ENCODE measurements around the gene KHDC4. TPM values are rescaled to one million over a fixed set of nuclear protein-coding genes. Genes with fewer than 3 reads are reported as not detected.

KHDC4 gene
- total RNA-seq, 1 experiment from 2014 or later, result 68.8 TPM

DNA sequence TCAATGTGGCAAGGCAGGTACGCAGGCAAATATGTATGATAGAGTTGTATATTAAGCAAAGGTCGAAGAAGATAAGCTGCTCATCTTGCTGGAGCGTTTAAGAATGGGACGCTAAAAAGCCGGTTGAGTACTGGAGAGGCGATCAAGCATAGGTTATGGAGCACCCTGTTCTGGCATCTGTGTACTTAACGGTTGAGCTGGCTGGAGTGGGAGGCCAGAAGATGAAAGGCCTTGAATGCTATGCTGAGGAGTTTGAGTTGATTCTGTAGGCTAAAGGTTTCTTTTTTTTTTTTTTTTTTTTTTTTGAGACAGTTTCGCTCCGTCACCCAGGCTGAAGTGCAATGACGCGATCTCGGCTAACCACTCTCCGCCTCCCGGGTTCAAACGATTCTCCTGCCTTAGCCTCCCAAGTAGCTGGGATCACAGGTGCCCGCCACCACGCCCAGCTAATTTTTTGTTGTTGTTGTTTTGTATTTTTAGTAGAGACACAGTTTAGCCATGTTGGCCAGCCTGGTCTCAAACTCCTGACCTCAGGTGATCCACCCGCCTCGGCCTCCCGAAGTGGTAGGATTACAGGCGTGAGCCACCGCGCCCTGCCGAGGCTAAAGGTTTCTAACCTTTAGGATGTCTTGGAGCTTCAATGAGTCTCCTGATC is 850 bp upstream of the KHDC4 start:
- DNase-seq, result no peak
- peaks cover 22% of the 10 kb centered on the region for H4K20me1 ChIP-seq (ENCODE audit: insufficient read depth)
- no peaks in the 10 kb centered on the region for H3K9me3 ChIP-seq (ENCODE audit: insufficient read depth, low read depth)
- TSS peak; percentile 90 for BruUV-seq (replicated peaks)
- CTCF ChIA-PET, result interaction anchor here (0.6 kb wide), 1 partner anchor 68 kb away, joined by 6 read pairs; no protein-coding TSS in a partner anchor
- H3K4me3 ChIP-seq, result peak overlapping the region; percentile 84
- peak overlapping the region; percentile 92 for H3K27ac ChIP-seq
- H3K36me3 ChIP-seq (ENCODE audit: low read depth), result peaks cover 35% of the 10 kb centered on the region
- H3F3A ChIP-seq (ENCODE audit: insufficient read depth, low read depth), result peaks cover 58% of the 10 kb centered on the region
- H3K79me2 ChIP-seq (ENCODE audit: low read depth), result peaks cover 42% of the 10 kb centered on the region
- H3K4me1 ChIP-seq (replicated peaks; ENCODE audit: insufficient read depth), result peaks cover 41% of the 10 kb centered on the region
- POLR2A ChIA-PET (ENCODE audit: unreplicated experiment), result no interaction called here
- intact Hi-C loops (cut with micrococcal nuclease; ENCODE audit: unreplicated experiment), result loop anchor here (5.0 to 10.0 kb wide), 2 partner anchors 67 to 280 kb away; partner anchors contain the start of gene PMF1
- H3K4me2 ChIP-seq, result peak overlapping the region; percentile 89
- H2AFZ ChIP-seq, result peak overlapping the region; percentile 87
- no peaks in the 10 kb centered on the region for H3K9me2 ChIP-seq (ENCODE audit: insufficient read depth)
- no peaks in the 10 kb centered on the region for H3K27me3 ChIP-seq (ENCODE audit: insufficient read depth, low read depth)
- TF ChIP-seq, protein P1, sequence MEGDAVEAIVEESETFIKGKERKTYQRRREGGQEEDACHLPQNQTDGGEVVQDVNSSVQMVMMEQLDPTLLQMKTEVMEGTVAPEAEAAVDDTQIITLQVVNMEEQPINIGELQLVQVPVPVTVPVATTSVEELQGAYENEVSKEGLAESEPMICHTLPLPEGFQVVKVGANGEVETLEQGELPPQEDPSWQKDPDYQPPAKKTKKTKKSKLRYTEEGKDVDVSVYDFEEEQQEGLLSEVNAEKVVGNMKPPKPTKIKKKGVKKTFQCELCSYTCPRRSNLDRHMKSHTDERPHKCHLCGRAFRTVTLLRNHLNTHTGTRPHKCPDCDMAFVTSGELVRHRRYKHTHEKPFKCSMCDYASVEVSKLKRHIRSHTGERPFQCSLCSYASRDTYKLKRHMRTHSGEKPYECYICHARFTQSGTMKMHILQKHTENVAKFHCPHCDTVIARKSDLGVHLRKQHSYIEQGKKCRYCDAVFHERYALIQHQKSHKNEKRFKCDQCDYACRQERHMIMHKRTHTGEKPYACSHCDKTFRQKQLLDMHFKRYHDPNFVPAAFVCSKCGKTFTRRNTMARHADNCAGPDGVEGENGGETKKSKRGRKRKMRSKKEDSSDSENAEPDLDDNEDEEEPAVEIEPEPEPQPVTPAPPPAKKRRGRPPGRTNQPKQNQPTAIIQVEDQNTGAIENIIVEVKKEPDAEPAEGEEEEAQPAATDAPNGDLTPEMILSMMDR (conservative IDR thresholded peaks at IDR 0.05), result no peak
- no peak for TF ChIP-seq EZH2 (IDR thresholded peaks at IDR 0.05; ENCODE audit: low read depth)

DNA sequence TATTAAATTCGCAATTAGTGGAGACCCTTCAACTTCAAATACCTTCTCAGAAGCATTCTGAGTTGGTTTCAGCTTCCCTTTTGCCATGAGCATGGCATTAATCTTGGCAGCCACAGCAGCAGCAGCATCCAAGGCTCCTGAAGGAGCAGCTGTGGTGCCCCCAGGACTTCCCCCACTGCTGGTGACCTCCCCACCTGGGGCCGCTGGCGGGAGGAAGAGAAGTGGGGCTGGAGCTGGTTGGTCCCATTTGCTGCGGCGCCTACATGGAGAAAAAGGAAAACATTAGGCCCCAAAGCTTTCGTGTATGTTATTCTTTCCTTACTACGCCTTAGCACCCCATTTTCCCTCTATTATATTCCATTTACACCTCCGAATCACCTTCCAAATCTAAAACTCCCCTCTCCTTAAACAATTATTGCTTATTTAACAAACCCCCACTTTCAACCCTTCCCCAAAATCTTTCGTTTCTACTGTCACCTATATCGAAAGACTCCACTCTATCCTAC is 569 bp downstream of the KHDC4 start:
- peaks cover 34% of the 10 kb centered on the region for H4K20me1 ChIP-seq (ENCODE audit: insufficient read depth)
- intact Hi-C loops (cut with micrococcal nuclease; ENCODE audit: unreplicated experiment), result loop anchor here (5.0 to 10.0 kb wide), 2 partner anchors 69 to 281 kb away; partner anchors contain the start of gene PMF1
- peaks cover 66% of the 10 kb centered on the region for H3F3A ChIP-seq (ENCODE audit: insufficient read depth, low read depth)
- peaks cover 55% of the 10 kb centered on the region for H3K79me2 ChIP-seq (ENCODE audit: low read depth)
- POLR2A ChIA-PET (ENCODE audit: unreplicated experiment), result interaction anchor here (0.6 to 1.0 kb wide), 3 partner anchors 42 to 348 kb away, joined by 3 to 5 read pairs (median 3); no protein-coding TSS in a partner anchor
- H3K27me3 ChIP-seq (ENCODE audit: insufficient read depth, low read depth), result no peaks in the 10 kb centered on the region
- H3K4me2 ChIP-seq, result peak overlapping the region; percentile 95
- CTCF ChIA-PET, result interaction anchor here (0.5 kb wide), 1 partner anchor 249 kb away, joined by 8 read pairs; no protein-coding TSS in a partner anchor
- no peaks in the 10 kb centered on the region for H3K9me2 ChIP-seq (ENCODE audit: insufficient read depth)
- peaks cover 46% of the 10 kb centered on the region for H3K4me1 ChIP-seq (replicated peaks; ENCODE audit: insufficient read depth)
- H3K9me3 ChIP-seq (ENCODE audit: insufficient read depth, low read depth), result no peaks in the 10 kb centered on the region
- H3K27ac ChIP-seq, result peak overlapping the region; percentile 92
- TF ChIP-seq EZH2 (IDR thresholded peaks at IDR 0.05; ENCODE audit: low read depth), result no peak
- TF ChIP-seq, protein P1 (conservative IDR thresholded peaks at IDR 0.05), result no peak
- peak overlapping the region; percentile 45; the same call in 1 of the 2 replicates for H2AFZ ChIP-seq
- H3K36me3 ChIP-seq (ENCODE audit: low read depth), result peaks cover 45% of the 10 kb centered on the region
- BruUV-seq (replicated peaks), result no TSS peak
- peak overlapping the region; percentile 84 for H3K4me3 ChIP-seq
- DNase-seq, result no peak

DNA sequence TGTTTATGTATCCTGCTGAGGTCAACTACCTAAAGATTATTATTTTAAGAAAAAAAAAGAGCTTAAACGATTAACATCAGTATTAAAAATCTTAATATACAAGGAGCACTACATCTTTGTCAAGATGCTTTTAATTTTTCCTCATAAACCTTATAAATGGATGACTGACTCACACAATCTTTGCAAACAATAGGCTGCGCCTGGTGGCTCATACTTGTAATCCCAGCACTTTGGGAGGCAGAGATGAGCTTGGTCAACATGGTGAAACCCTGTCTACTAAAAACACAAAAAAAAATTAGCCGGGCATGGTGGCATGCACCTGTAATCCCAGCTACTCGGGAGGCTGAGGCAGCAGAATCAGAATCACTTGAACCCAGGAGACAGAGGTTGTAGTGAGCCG is 1.7 kb downstream of the KHDC4 start:
- no peaks in the 10 kb centered on the region for H3K9me2 ChIP-seq (ENCODE audit: insufficient read depth)
- no peak overlapping the region for H2AFZ ChIP-seq
- peak in 1 of 2 experiments; percentile 55 for DNase-seq
- peak overlapping the region; percentile 84 for H3K4me3 ChIP-seq
- peaks cover 66% of the 10 kb centered on the region for H3K79me2 ChIP-seq (ENCODE audit: low read depth)
- peaks cover 49% of the 10 kb centered on the region for H3K36me3 ChIP-seq (ENCODE audit: low read depth)
- intact Hi-C loops (cut with micrococcal nuclease; ENCODE audit: unreplicated experiment), result loop anchor here (5.0 to 10.0 kb wide), 2 partner anchors 70 to 282 kb away; partner anchors contain the start of gene PMF1
- peaks cover 42% of the 10 kb centered on the region for H3K4me1 ChIP-seq (replicated peaks; ENCODE audit: insufficient read depth)
- CTCF ChIA-PET, result interaction anchor here (0.6 to 1.3 kb wide), 3 partner anchors 57 to 161 kb away, joined by 4 to 16 read pairs (median 6); partner anchors contain the start of gene UBQLN4
- TF ChIP-seq EZH2 (IDR thresholded peaks at IDR 0.05; ENCODE audit: low read depth), result no peak
- TF ChIP-seq, protein P1 (conservative IDR thresholded peaks at IDR 0.05), result no peak
- no TSS peak for BruUV-seq (replicated peaks)
- H3F3A ChIP-seq (ENCODE audit: insufficient read depth, low read depth), result peaks cover 66% of the 10 kb centered on the region
- no peaks in the 10 kb centered on the region for H3K9me3 ChIP-seq (ENCODE audit: insufficient read depth, low read depth)
- H3K27ac ChIP-seq, result peak overlapping the region; percentile 92
- H3K4me2 ChIP-seq, result peak overlapping the region; percentile 95
- no peaks in the 10 kb centered on the region for H3K27me3 ChIP-seq (ENCODE audit: insufficient read depth, low read depth)
- POLR2A ChIA-PET (ENCODE audit: unreplicated experiment), result interaction anchor here (0.5 to 0.8 kb wide), 6 partner anchors 11 to 1845 kb away, joined by 3 to 18 read pairs (median 6); no protein-coding TSS in a partner anchor
- peaks cover 42% of the 10 kb centered on the region for H4K20me1 ChIP-seq (ENCODE audit: insufficient read depth)

Measured in PC-9 (cell line).